Tibial artery (tissue), 4 donors: ENCODE data around the gene PHOX2A.

ENCODE experiments used
- DNase-seq, 2 donors: peaks; one replicate each; pipeline ENCODE4 v3.0.0-alpha.2; 2019
- H3K27ac ChIP-seq, 2 donors: fragments of 200-600 bp; sonication (generic) in 1 of 2; 1 replicate in 1 of 2; 2 replicates in 1 of 2; pipeline ENCODE4 v1.5.1; 2018 to 2019; ENCODE audit warnings: mild to moderate bottlenecking in 1 of 2
- H3K27me3 ChIP-seq, 2 donors: fragments of 200-600 bp; sonication (generic) in 1 of 2; one replicate each; pipeline versions ENCODE4 v1.5.1 to v1.6.0; 2016 to 2019
- H3K36me3 ChIP-seq, 3 donors: fragments of 200-600 bp; sonication (generic) in 2 of 3; one replicate each; pipeline ENCODE4 v1.5.1; 2016 to 2019; ENCODE audit warnings: mild to moderate bottlenecking in 2 of 3
- H3K4me1 ChIP-seq, 4 donors: fragments of 200-600 bp; sonication (generic) in 2 of 4; 1 replicate in 3 of 4; 2 replicates in 1 of 4; pipeline ENCODE4 v1.5.1; 2016 to 2019
- H3K4me3 ChIP-seq, 2 donors: fragments of 200-600 bp; sonication (generic) in 1 of 2; 1 replicate in 1 of 2; 2 replicates in 1 of 2; pipeline ENCODE4 v1.5.1; 2018 to 2019; ENCODE audit warnings: mild to moderate bottlenecking in 2 of 2
- H3K9me3 ChIP-seq, 3 donors: fragments of 200-600 bp; sonication (generic) in 1 of 3; one replicate each; pipeline ENCODE4 v1.5.1; 2016 to 2019
- CTCF ChIP-seq, 2 experiments: fragments of 200-600 bp in 1 of 2; fragments of 450-650 bp in 1 of 2; IDR thresholded peaks; one replicate each; pipeline ENCODE4 v1.5.1; 2017 to 2019; ENCODE audit warnings: antibody characterized with exemption in 2 of 2, mild to moderate bottlenecking in 1 of 2, moderate library complexity in 1 of 2
- intact Hi-C: fragments of 100-400 bp; cut with DNase I; formaldehyde crosslinking; loops from one replicate; pipeline ENCODE4 v1.15.0; 2023; ENCODE audit warnings: low total_unique reads

PHOX2A gene

GRCh38 chr11:72243173-72244059 is 560 bp downstream of the PHOX2A start:
- intact Hi-C loops: no loop called here
- no peak for TF ChIP-seq CTCF (IDR thresholded peaks at IDR 0.05)
- H3K27ac ChIP-seq: no peak overlapping the region
- H3K36me3 ChIP-seq: no peaks in the 10 kb centered on the region
- no peaks in the 10 kb centered on the region for H3K9me3 ChIP-seq
- peaks cover 12 to 70% of the 10 kb centered on the region in 2 donors for H3K27me3 ChIP-seq
- DNase-seq: no peak
- H3K4me3 ChIP-seq: no peak overlapping the region
- H3K4me1 ChIP-seq: peaks cover 0 to 44% (median 37%) of the 10 kb centered on the region in 4 donors

DNA sequence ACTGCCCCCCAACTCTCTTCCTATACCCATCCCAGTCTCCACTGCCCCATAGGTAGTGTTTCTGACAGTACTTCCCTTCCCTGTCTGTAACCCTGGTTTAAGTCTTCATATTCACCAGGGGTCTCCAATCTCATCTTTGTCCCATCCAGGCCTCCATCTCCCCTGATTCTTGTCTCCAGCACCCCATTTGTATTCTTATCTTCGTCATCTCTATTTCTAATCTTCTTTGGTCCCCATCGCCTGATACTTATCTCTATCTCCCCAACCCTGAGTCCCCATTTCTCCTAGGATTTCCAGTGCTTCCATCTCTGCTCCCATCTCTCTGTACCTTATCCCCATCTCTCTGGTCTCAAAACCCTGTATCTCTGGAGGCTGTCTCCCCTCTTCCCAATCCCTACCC is 1.8 kb downstream of the PHOX2A start:
- Histone ChIP-seq H3K27me3 (peaks cover 12 to 60% of the 10 kb centered on the region in 2 donors), H3K4me1 (peaks cover 0 to 53% (median 45%) of the 10 kb centered on the region in 4 donors)
- DNase-seq: no peak

GRCh38 chr11:72241291-72241781 is 2.6 kb downstream of the PHOX2A start:
- no peak for TF ChIP-seq CTCF (IDR thresholded peaks at IDR 0.05)
- DNase-seq: no peak
- intact Hi-C loops: no loop called here

More for the DNA sequence above, 1.8 kb downstream of the PHOX2A start:
- Histone ChIP-seq H3K36me3 (peaks cover 6 to 11% (median 8%) of the 10 kb centered on the region in 3 donors), H3K4me3 (no peak overlapping the region), H3K27ac (no peak overlapping the region), H3K9me3 (no peaks in the 10 kb centered on the region)
- TF ChIP-seq CTCF (IDR thresholded peaks at IDR 0.05): no peak
- intact Hi-C loops: no loop called here

DNA sequence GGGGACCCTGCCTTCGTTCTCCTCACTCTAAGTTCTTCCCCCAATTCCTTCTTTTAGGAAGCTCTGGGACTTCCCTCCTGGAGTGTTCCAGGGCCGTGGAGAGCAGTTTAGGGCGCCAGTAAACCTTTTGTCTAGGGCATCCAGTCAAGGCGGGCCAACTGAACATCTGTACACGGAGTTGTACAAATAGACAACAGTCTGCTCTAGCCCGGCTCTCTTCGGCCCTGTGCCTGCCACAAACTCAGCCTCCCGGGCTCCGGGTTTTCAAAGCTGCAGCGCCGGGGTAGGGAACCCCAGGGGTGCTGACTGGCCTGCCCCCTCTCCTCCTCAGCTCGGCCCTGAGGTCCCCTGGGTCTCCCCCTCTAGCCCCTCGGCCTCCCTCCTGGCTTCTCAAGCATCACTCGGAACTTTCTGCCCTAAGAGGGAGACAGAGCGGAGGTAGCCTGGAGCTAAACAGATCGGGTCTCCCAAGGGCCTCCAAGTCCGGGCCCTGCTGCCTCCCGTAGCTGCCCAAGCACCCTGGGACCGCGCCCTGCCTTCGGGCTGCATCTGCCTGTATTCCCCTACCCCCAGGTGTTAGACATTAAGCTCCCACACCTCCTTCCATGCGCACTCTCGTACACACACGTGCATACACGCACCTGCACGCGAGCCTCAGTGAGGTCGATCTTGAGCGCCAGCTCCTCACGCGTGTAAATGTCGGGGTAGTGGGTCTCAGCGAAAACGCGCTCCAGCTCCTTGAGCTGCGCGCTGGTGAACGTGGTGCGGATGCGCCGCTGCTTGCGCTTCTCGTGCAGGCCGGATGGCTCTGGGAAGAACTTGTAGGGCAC is 3.3 kb downstream of the PHOX2A start:
- no peak for TF ChIP-seq CTCF (IDR thresholded peaks at IDR 0.05)
- H3K27ac ChIP-seq: peak overlapping the region; percentile 54 to 60

More at GRCh38 chr11:72241291-72241781, 2.6 kb downstream of the PHOX2A start:
- H3K4me1 ChIP-seq: peaks cover 0 to 53% (median 45%) of the 10 kb centered on the region in 4 donors
- no peak overlapping the region for H3K4me3 ChIP-seq
- no peaks in the 10 kb centered on the region for H3K9me3 ChIP-seq
- H3K36me3 ChIP-seq: peaks cover 10 to 19% (median 15%) of the 10 kb centered on the region in 3 donors
- H3K27ac ChIP-seq: no peak overlapping the region
- H3K27me3 ChIP-seq: peaks cover 12 to 56% of the 10 kb centered on the region in 2 donors

DNA sequence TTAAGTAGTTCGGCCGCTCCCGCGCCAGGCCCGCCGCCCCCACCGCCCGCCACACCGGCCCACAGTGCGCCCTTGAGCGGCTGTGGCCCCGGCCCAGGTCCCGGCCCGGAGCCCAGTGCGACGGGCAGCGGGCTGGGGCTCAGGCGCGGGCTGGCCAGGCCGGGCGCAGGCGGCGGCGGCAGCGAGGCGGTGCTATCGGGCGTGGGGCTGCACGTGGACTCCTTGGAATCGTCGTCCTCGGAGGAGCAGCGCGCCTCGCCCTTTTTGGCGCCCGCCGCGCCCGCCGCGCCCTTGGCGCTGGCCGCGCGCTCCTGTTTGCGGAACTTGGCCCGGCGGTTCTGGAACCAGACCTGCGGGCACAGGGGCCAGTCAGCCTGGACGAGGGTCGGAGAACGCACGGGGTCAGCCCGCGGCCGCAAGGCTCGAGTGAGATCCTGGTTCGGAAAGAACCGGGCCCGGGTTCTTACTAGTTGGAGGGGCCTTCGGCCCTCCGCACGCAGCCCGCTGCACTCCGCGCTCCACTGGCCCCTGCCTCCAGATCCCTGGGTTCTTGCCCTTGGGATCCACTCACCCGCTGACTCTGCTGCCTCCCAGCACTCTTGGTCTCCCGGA is 4.0 kb downstream of the PHOX2A start:
- Histone ChIP-seq H3K9me3 (no peaks in the 10 kb centered on the region), H3K27me3 (peaks cover 10 to 44% of the 10 kb centered on the region in 2 donors), H3K4me3 (peak overlapping the region; percentile 44 to 55), H3K4me1 (peaks cover 0 to 55% (median 45%) of the 10 kb centered on the region in 4 donors), H3K36me3 (peaks cover 23 to 33% (median 29%) of the 10 kb centered on the region in 3 donors), H3K27ac (peak overlapping the region; percentile 54 to 60)
- intact Hi-C loops: no loop called here
- DNase-seq: peak in 1 of 2 donors; percentile 84
- TF ChIP-seq CTCF (IDR thresholded peaks at IDR 0.05): no peak

More for the DNA sequence above, 3.3 kb downstream of the PHOX2A start:
- Histone ChIP-seq H3K27me3 (peaks cover 12 to 52% of the 10 kb centered on the region in 2 donors), H3K4me1 (peaks cover 0 to 55% (median 45%) of the 10 kb centered on the region in 4 donors), H3K4me3 (peak overlapping the region; percentile 44 to 55), H3K9me3 (no peaks in the 10 kb centered on the region), H3K36me3 (peaks cover 16 to 26% (median 21%) of the 10 kb centered on the region in 3 donors)
- peak in 1 of 2 donors; percentile 67 for DNase-seq
- intact Hi-C loops: no loop called here
